Neural cell (in vitro differentiated cells): Measurements from ENCODE around the gene EDNRA. TPM values are rescaled to one million over a fixed set of nuclear protein-coding genes. Genes with fewer than 3 reads are reported as not detected.

ENCODE experiments used
- H2AFZ ChIP-seq: fragments of 200-600, 300-800 bp; sonication (generic), shearing (Covaris generic); 2 replicates; pipeline ENCODE4 v1.6.0; 2014; ENCODE audit warnings: low read depth, mild to moderate bottlenecking, antibody characterized with exemption, low read length, moderate library complexity
- H3F3A ChIP-seq: fragments of 200-600 bp; shearing (Covaris generic); 2 replicates; pipeline ENCODE4 v1.6.1; 2016; ENCODE audit warnings: mild to moderate bottlenecking, moderate library complexity, mixed read lengths, antibody characterized with exemption, low read length; ENCODE audit not compliant: insufficient read depth, poor library complexity, severe bottlenecking
- H3K27ac ChIP-seq: fragments of 200-600, 300-800 bp; sonication (generic), shearing (Covaris generic); 2 replicates; pipeline ENCODE4 v1.5.1; 2014; ENCODE audit warnings: mild to moderate bottlenecking, low read length, moderate library complexity
- H3K27me3 ChIP-seq: fragments of 300-800, 200-600 bp; sonication (generic), shearing (Covaris generic); 2 replicates; pipeline ENCODE4 v1.6.0; 2014; ENCODE audit warnings: mild to moderate bottlenecking, low read depth, low read length, moderate library complexity; ENCODE audit not compliant: insufficient read depth
- H3K36me3 ChIP-seq: fragments of 300-800, 200-600 bp; sonication (generic), shearing (Covaris generic); 2 replicates; pipeline ENCODE4 v1.5.1; 2014; ENCODE audit warnings: mild to moderate bottlenecking, antibody characterized with exemption, low read length, moderate library complexity; ENCODE audit not compliant: insufficient read depth
- H3K4me2 ChIP-seq: fragments of 300-800, 200-600 bp; sonication (generic), shearing (Covaris generic); 2 replicates; pipeline ENCODE4 v1.6.0; 2014; ENCODE audit warnings: mild to moderate bottlenecking, low read length
- H3K4me3 ChIP-seq: fragments of 300-800, 200-600 bp; sonication (generic), shearing (Covaris generic); 2 replicates; pipeline ENCODE4 v1.5.1; 2014; ENCODE audit warnings: mild to moderate bottlenecking, low read length, moderate library complexity
- H3K79me2 ChIP-seq: fragments of 200-600 bp; shearing (Covaris generic); replicated peaks from 2 replicates; pipeline ENCODE4 v1.6.0; 2014; ENCODE audit warnings: mild to moderate bottlenecking, low read length, moderate library complexity; ENCODE audit not compliant: insufficient read depth
- H3K9ac ChIP-seq: fragments of 300-800, 200-600 bp; sonication (generic), shearing (Covaris generic); 2 replicates; pipeline ENCODE4 v1.6.1; 2016; ENCODE audit warnings: mild to moderate bottlenecking, low read length, mixed read lengths
- H3K9me2 ChIP-seq: fragments of 200-600 bp; shearing (Covaris generic); 2 replicates; pipeline ENCODE4 v1.6.1; 2016; ENCODE audit warnings: mild to moderate bottlenecking, low read length, mixed read lengths; ENCODE audit not compliant: insufficient read depth
- H3K9me3 ChIP-seq: fragments of 200-600, 300-800 bp; sonication (generic), shearing (Covaris generic); 2 replicates; pipeline ENCODE4 v1.6.1; 2016; ENCODE audit warnings: mild to moderate bottlenecking, mixed run types, low read length, moderate library complexity, mixed read lengths
- H4K20me1 ChIP-seq: fragments of 200-600 bp; shearing (Covaris generic); 2 replicates; pipeline ENCODE4 v1.6.1; 2016; ENCODE audit warnings: mild to moderate bottlenecking, mixed run types; ENCODE audit not compliant: insufficient read depth
- CTCF ChIP-seq: fragments of 450-650 bp; IDR thresholded peaks from 2 replicates; pipeline ENCODE4 v1.5.1; 2014; ENCODE audit warnings: antibody characterized with exemption, mild to moderate bottlenecking, moderate library complexity; ENCODE audit not compliant: poor library complexity, severe bottlenecking
- EP300 ChIP-seq: fragments of 450-650 bp; conservative IDR thresholded peaks from 2 replicates; pipeline ENCODE4 v1.6.1; 2014; ENCODE audit warnings: antibody characterized with exemption, mild to moderate bottlenecking, moderate library complexity; ENCODE audit not compliant: poor library complexity, severe bottlenecking
- EZH2 ChIP-seq: fragments of 200-600, 300-800 bp; shearing (Covaris generic), sonication (generic); IDR thresholded peaks from 2 replicates; pipeline ENCODE4 v1.6.1; 2014; ENCODE audit warnings: antibody characterized with exemption, low read length, borderline replicate concordance, mild to moderate bottlenecking; ENCODE audit not compliant: insufficient read depth, poor library complexity, severe bottlenecking
- MXI1 ChIP-seq: fragments of 450-650 bp; conservative IDR thresholded peaks from 2 replicates; pipeline ENCODE4 v1.6.1; 2014; ENCODE audit warnings: antibody characterized with exemption, mild to moderate bottlenecking; ENCODE audit not compliant: poor library complexity, severe bottlenecking
- POLR2AphosphoS5 ChIP-seq: IDR thresholded peaks from 2 replicates; pipeline ENCODE4 v1.6.1; 2012
- RAD21 ChIP-seq: fragments of 450-650 bp; conservative IDR thresholded peaks from 2 replicates; pipeline ENCODE4 v1.6.1; 2014; ENCODE audit warnings: antibody characterized with exemption, mild to moderate bottlenecking, moderate library complexity
- REST ChIP-seq: IDR thresholded peaks from 2 replicates; pipeline ENCODE4 v1.6.1; 2012; ENCODE audit warnings: borderline replicate concordance
- SMC3 ChIP-seq: fragments of 450-650 bp; conservative IDR thresholded peaks from 2 replicates; pipeline ENCODE4 v1.6.1; 2014; ENCODE audit warnings: antibody characterized with exemption, mild to moderate bottlenecking, moderate library complexity; ENCODE audit not compliant: poor library complexity
- TAF1 ChIP-seq: IDR thresholded peaks from 2 replicates; pipeline ENCODE4 v1.6.1; 2012; ENCODE audit warnings: low read depth
- polyA plus RNA-seq: library from polyadenylated mRNA; depleted of rRNA; stranded (reverse); fragments of >200 nt; gene quantifications from 2 replicates; pipeline ENCODE4 v1.2.3, GENCODE V29; 2014

The EDNRA gene
- polyA plus RNA-seq, 1 donor from 2014 or later = 0.19 TPM

- Histone ChIP-seq H3K36me3 (no peaks in the 10 kb centered on the region), H4K20me1 (no peaks in the 10 kb centered on the region), H3K9me2 (no peaks in the 10 kb centered on the region), H3F3A (no peaks in the 10 kb centered on the region), H3K9me3 (no peaks in the 10 kb centered on the region), H2AFZ (no peak overlapping the region), H3K79me2 (no peaks in the 10 kb centered on the region), H3K4me3 (no peak overlapping the region), H3K9ac (no peak overlapping the region), H3K27me3 (no peaks in the 10 kb centered on the region), H3K4me2 (no peak overlapping the region), H3K27ac (no peak overlapping the region)
- TF ChIP-seq REST (no peak), EZH2 (no peak)
Measured at GRCh38 chr4:147571036-147571770, 90.3 kb downstream of the EDNRA start.

GRCh38 chr4:147576084-147576483 lies 95.2 kb downstream of the EDNRA start:
- no peak for TF ChIP-seq REST
- no peak for TF ChIP-seq EP300
- no peak for TF ChIP-seq EZH2
- TF ChIP-seq POLR2AphosphoS5 = no peak
- no peak for TF ChIP-seq MXI1
- no peak for TF ChIP-seq TAF1
- TF ChIP-seq RAD21 = no peak
- no peak for TF ChIP-seq SMC3
- TF ChIP-seq CTCF = no peak
- H3K4me3 ChIP-seq = no peak overlapping the region
- H3K27me3 ChIP-seq = no peaks in the 10 kb centered on the region
- H3K79me2 ChIP-seq = no peaks in the 10 kb centered on the region
- H3K4me2 ChIP-seq = no peak overlapping the region
- H3K9me3 ChIP-seq = no peaks in the 10 kb centered on the region
- H4K20me1 ChIP-seq = no peaks in the 10 kb centered on the region
- H3F3A ChIP-seq = no peaks in the 10 kb centered on the region
- H3K9ac ChIP-seq = no peak overlapping the region
- H3K36me3 ChIP-seq = no peaks in the 10 kb centered on the region
- no peaks in the 10 kb centered on the region for H3K9me2 ChIP-seq
- H2AFZ ChIP-seq = no peak overlapping the region
- H3K27ac ChIP-seq = no peak overlapping the region
